Measurements from ENCODE around the gene PTPN1. TPM values are rescaled to one million over a fixed set of nuclear protein-coding genes. Genes with fewer than 3 reads are reported as not detected.
A peak's percentile ranks its signal among the peaks of the same experiment; 100 is the strongest.
"Not testable (repeated sequence)": the region's sequence is repeated elsewhere in the genome, so short reads cannot be mapped to it uniquely, and the experiment has no call there.

Gene PTPN1
- total and polyA plus RNA-seq, 5 donors: 20.8 to 37.4 (median 25.6) TPM

GRCh38 chr20:50569487-50569863 lies 59.3 kb downstream of the PTPN1 start:
- H3K9me3 ChIP-seq (ENCODE audit: control insufficient read depth, low read length); H3K4me3 ChIP-seq (ENCODE audit: low read length); intact Hi-C loops (cut with DNase I); H3K27ac ChIP-seq (ENCODE audit: low read length); H3K27me3 ChIP-seq (ENCODE audit: control insufficient read depth, insufficient read depth); ATAC-seq; DNase-seq: not testable (repeated sequence)
- WGBS: 97% methylated on average over 7 of the region's 7 CpGs
- H3K4me1 ChIP-seq (ENCODE audit: control insufficient read depth, insufficient read depth, low read length): peaks cover 16% of the 10 kb centered on the region

- Histone ChIP-seq H3K4me1 (ENCODE audit: control insufficient read depth, insufficient read depth, low read length) (peaks cover 16% of the 10 kb centered on the region), H3K27ac (ENCODE audit: low read length) (no peak overlapping the region)
- 81% methylated on average over 14 of the region's 14 CpGs for WGBS
Observed at GRCh38 chr20:50569864-50570836, 60.0 kb downstream of the PTPN1 start.

GRCh38 chr20:50571466-50571865 lies 61.3 kb downstream of the PTPN1 start:
- Histone ChIP-seq H3K27ac (ENCODE audit: low read length) (no peak overlapping the region), H3K4me1 (ENCODE audit: control insufficient read depth, insufficient read depth, low read length) (peaks cover 16% of the 10 kb centered on the region), H3K4me3 (ENCODE audit: low read length) (no peak overlapping the region), H3K9me3 (ENCODE audit: control insufficient read depth, low read length) (no peaks in the 10 kb centered on the region), H3K27me3 (ENCODE audit: control insufficient read depth, insufficient read depth) (no peaks in the 10 kb centered on the region)
- ATAC-seq (no peak), DNase-seq (no peak)
- intact Hi-C loops (cut with DNase I): loop anchor here (5.0 to 10.0 kb wide), 5 partner anchors 57 to 384 kb away; partner anchors contain the start of gene PTPN1 (in 2 of the 4)
- WGBS: 90% methylated on average over 2 of the region's 2 CpGs

More at GRCh38 chr20:50569864-50570836, 60.0 kb downstream of the PTPN1 start:
- intact Hi-C loops (cut with DNase I): loop anchor here (5.0 to 10.0 kb wide), 5 partner anchors 55 to 383 kb away; partner anchors contain the start of gene PTPN1 (in 2 of the 4)
- Histone ChIP-seq H3K9me3 (ENCODE audit: control insufficient read depth, low read length) (no peaks in the 10 kb centered on the region), H3K4me3 (ENCODE audit: low read length) (no peak overlapping the region), H3K27me3 (ENCODE audit: control insufficient read depth, insufficient read depth) (no peaks in the 10 kb centered on the region)
- DNase-seq (no peak), ATAC-seq (peak; percentile 28 to 34)

GRCh38 chr20:50572938-50573777 lies 63.0 kb downstream of the PTPN1 start:
- 22% methylated on average over 6 of the region's 6 CpGs for WGBS
- ATAC-seq (peak; percentile 57 to 71), DNase-seq (peak; percentile 63 to 82 (median 76))
- Histone ChIP-seq H3K4me1 (ENCODE audit: control insufficient read depth, insufficient read depth, low read length) (peaks cover 16% of the 10 kb centered on the region), H3K27ac (ENCODE audit: low read length) (peak overlapping the region; percentile 79), H3K9me3 (ENCODE audit: control insufficient read depth, low read length) (no peaks in the 10 kb centered on the region), H3K27me3 (ENCODE audit: control insufficient read depth, insufficient read depth) (no peaks in the 10 kb centered on the region), H3K4me3 (ENCODE audit: low read length) (no peak overlapping the region)
- intact Hi-C loops (cut with DNase I): loop anchor here (5.0 to 10.0 kb wide), 5 partner anchors 58 to 386 kb away; partner anchors contain the start of gene PTPN1 (in 2 of the 4)

- no peaks in the 10 kb centered on the region for H3K27me3 ChIP-seq (ENCODE audit: control insufficient read depth, insufficient read depth)
- no peak overlapping the region for H3K27ac ChIP-seq (ENCODE audit: low read length)
- no peaks in the 10 kb centered on the region for H3K9me3 ChIP-seq (ENCODE audit: control insufficient read depth, low read length)
- DNase-seq (no peak), ATAC-seq (no peak)
- intact Hi-C loops (cut with DNase I): loop anchor here (5.0 to 10.0 kb wide), 5 partner anchors 59 to 387 kb away; partner anchors contain the start of gene PTPN1 (in 2 of the 4)
- H3K4me3 ChIP-seq (ENCODE audit: low read length): no peak overlapping the region
- H3K4me1 ChIP-seq (ENCODE audit: control insufficient read depth, insufficient read depth, low read length): peaks cover 16% of the 10 kb centered on the region
- WGBS: 83% methylated on average over 9 of the region's 9 CpGs
Observed at GRCh38 chr20:50574108-50574507, 63.9 kb downstream of the PTPN1 start.

GRCh38 chr20:50574586-50574985 lies 64.4 kb downstream of the PTPN1 start:
- Histone ChIP-seq H3K4me1 (ENCODE audit: control insufficient read depth, insufficient read depth, low read length) (peaks cover 16% of the 10 kb centered on the region), H3K27ac (ENCODE audit: low read length) (no peak overlapping the region), H3K9me3 (ENCODE audit: control insufficient read depth, low read length) (no peaks in the 10 kb centered on the region), H3K27me3 (ENCODE audit: control insufficient read depth, insufficient read depth) (no peaks in the 10 kb centered on the region), H3K4me3 (ENCODE audit: low read length) (no peak overlapping the region)
- intact Hi-C loops (cut with DNase I): loop anchor here (5.0 to 10.0 kb wide), 5 partner anchors 60 to 387 kb away; partner anchors contain the start of gene PTPN1 (in 2 of the 4)
- 94% methylated on average over 5 of the region's 5 CpGs for WGBS
- no peak for DNase-seq
- no peak for ATAC-seq

- DNase-seq: peak; percentile 66 to 91 (median 87)
- Histone ChIP-seq H3K9me3 (ENCODE audit: control insufficient read depth, low read length) (no peaks in the 10 kb centered on the region), H3K4me1 (ENCODE audit: control insufficient read depth, insufficient read depth, low read length) (peaks cover 14% of the 10 kb centered on the region), H3K27ac (ENCODE audit: low read length) (no peak overlapping the region), H3K27me3 (ENCODE audit: control insufficient read depth, insufficient read depth) (no peaks in the 10 kb centered on the region), H3K4me3 (ENCODE audit: low read length) (no peak overlapping the region)
- intact Hi-C loops (cut with DNase I): loop anchor here (5.0 to 10.0 kb wide), 6 partner anchors 61 to 389 kb away; partner anchors contain the start of gene PTPN1 (in 1 of the 4)
- peak; percentile 58 to 63 for ATAC-seq
- WGBS: 57% methylated on average over 12 of the region's 12 CpGs
Observed at GRCh38 chr20:50575865-50576720, 65.9 kb downstream of the PTPN1 start.

- ATAC-seq: peak; percentile 59 to 73
Observed at GRCh38 chr20:50577175-50578018, 67.2 kb downstream of the PTPN1 start.

GRCh38 chr20:50578061-50578777 lies 68.0 kb downstream of the PTPN1 start:
- ATAC-seq (no peak), DNase-seq (no peak)
- Histone ChIP-seq H3K4me3 (ENCODE audit: low read length) (no peak overlapping the region), H3K9me3 (ENCODE audit: control insufficient read depth, low read length) (no peaks in the 10 kb centered on the region), H3K27me3 (ENCODE audit: control insufficient read depth, insufficient read depth) (no peaks in the 10 kb centered on the region), H3K27ac (ENCODE audit: low read length) (no peak overlapping the region), H3K4me1 (ENCODE audit: control insufficient read depth, insufficient read depth, low read length) (peaks cover 3% of the 10 kb centered on the region)
- intact Hi-C loops (cut with DNase I): loop anchor here (5.0 to 10.0 kb wide), 6 partner anchors 63 to 391 kb away; partner anchors contain the start of gene PTPN1 (in 1 of the 4)
- 89% methylated on average over 14 of the region's 14 CpGs for WGBS

More at GRCh38 chr20:50577175-50578018, 67.2 kb downstream of the PTPN1 start:
- WGBS: 75% methylated on average over 17 of the region's 17 CpGs
- Histone ChIP-seq H3K27ac (ENCODE audit: low read length) (peak overlapping the region; percentile 58), H3K9me3 (ENCODE audit: control insufficient read depth, low read length) (no peaks in the 10 kb centered on the region), H3K27me3 (ENCODE audit: control insufficient read depth, insufficient read depth) (no peaks in the 10 kb centered on the region), H3K4me1 (ENCODE audit: control insufficient read depth, insufficient read depth, low read length) (peaks cover 12% of the 10 kb centered on the region), H3K4me3 (ENCODE audit: low read length) (no peak overlapping the region)
- peak; percentile 63 to 89 (median 86) for DNase-seq
- intact Hi-C loops (cut with DNase I): loop anchor here (5.0 to 10.0 kb wide), 6 partner anchors 63 to 390 kb away; partner anchors contain the start of gene PTPN1 (in 1 of the 4)
